ENCODE measurements around the gene MAP2K5. TPM values are rescaled to one million over a fixed set of nuclear protein-coding genes. Genes with fewer than 3 reads are reported as not detected.
A peak's percentile ranks its signal among the peaks of the same experiment; 100 is the strongest.

Gene MAP2K5
- total RNA-seq, 2 donors from 2014 or later, result 19.1 to 23.0 TPM

DNA sequence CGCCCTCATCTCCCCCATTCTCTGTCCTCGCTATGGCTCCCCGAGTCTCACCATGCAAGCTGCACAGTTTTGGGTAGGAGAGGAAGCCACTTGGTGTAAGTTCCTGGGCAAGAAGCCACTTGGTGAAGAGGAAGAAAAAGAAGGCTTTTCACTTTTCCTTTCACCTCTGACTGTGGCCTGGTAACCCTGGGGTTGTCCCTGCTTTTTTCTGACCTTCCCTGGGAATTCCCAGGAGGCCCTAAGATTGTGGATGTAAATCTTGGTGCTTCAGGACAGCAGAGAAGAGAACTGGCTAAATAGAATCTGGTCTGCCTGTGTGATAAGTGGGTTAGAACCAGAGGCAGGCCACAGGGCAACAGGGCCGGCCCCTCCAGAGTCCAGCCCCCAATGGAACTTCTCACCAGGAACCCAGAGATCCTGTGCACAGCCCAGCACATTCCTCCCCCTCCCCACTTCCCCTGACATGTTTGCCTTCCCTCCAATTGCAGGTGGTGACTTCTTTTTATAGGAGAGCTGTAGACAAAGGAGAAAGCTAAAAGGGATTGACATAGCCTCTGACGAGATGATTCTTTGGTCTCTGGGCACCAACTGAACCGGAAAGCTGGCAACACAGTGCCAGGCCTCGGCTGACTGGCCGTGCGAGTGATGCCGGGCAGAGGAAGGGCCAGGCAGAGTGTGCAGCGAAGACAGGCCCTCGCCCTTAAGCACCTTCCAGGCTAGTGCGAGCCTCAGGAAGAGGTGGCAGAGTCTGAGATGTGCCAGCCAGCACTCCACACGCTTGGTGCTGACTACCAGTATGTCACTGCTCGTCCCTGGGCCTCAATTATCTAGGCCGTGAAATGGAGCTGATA lies 263.4 kb downstream of the MAP2K5 start:
- intact Hi-C loops (cut with DNase I, micrococcal nuclease), result no loop called here
- no peak for ATAC-seq
- no peak for DNase-seq

DNA sequence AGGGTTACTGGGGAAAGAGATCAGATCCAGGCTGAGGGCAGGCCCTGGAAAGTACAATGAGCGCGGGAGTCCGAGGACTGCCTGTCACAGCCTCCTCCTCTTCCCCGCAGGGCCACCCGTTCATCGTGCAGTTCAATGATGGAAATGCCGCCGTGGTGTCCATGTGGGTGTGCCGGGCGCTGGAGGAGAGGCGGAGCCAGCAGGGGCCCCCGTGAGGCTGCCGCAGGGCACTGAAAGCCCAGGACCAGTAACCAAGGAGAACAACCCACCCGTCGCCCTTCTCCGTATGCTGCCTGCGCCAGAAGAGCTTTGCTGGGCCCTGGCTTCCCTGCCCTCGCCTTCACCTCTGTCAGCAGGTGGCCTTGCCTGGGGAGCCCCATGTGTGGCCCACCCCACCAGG lies 264.0 kb downstream of the MAP2K5 start:
- intact Hi-C loops (cut with DNase I, micrococcal nuclease), result no loop called here
- DNase-seq, result no peak
- ATAC-seq, result no peak

DNA sequence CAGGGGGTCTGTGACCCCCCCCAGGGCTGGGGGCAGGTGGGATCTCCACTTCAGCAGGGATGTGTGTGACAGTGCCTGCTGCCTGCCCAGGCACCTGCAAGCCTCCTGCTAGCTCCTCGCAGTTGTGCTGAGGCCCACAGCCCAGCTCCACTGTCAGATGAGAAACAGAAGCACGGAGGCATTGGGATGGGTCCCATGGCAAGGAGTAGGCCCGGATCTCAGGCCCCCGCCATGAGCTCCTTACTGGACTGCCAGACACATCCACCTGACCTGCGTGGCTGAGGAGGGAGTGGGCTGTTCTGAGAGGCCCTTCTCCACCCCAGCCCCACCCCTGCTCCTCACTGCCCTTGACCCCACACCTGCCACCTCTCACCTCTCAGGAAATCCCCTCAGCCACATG lies 264.6 kb downstream of the MAP2K5 start:
- intact Hi-C loops (cut with DNase I, micrococcal nuclease), result no loop called here
- DNase-seq, result no peak
- no peak for ATAC-seq

DNA sequence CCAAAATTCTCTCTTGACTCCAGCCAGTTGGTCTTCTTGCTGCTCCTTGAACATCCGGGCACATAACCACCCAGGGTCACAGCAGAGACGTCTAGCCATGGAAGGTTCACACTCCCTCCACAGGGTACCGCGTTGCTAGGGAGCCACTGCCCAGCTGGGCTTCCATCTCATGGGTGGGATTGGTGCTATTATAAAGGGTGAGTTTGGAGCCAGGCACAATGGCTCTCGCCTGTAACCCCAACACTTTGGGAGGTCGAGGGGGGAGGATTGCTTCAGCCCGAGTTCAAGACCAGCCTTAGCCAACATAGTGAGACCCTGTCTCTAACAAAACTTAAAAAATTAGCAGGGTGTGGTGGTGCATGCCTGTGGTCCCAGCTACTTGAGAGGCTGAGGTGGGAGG lies 265.3 kb downstream of the MAP2K5 start:
- DNase-seq, result no peak
- intact Hi-C loops (cut with DNase I, micrococcal nuclease), result no loop called here
- no peak for ATAC-seq

DNA sequence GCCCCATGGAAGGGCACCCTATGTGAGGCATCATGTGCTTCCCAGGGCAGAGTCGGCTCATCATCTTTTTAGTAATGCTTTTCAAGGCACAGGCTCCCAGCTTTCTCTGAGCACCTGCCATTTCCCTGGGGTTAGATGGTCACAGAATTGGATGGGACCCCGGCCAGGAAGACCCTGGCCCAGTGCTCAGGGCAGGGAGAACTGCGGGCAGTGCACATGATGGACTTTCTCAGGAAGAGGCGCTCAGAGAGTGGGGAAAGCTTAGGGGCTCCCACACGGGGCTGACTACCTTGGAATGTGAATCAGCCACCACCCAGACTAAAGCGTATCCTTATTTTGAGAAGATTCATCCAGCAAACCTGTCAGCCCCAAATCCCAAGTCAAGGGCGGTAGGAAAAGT lies 266.3 kb downstream of the MAP2K5 start:
- ATAC-seq, result no peak
- DNase-seq, result no peak
- intact Hi-C loops (cut with DNase I, micrococcal nuclease), result no loop called here

DNA sequence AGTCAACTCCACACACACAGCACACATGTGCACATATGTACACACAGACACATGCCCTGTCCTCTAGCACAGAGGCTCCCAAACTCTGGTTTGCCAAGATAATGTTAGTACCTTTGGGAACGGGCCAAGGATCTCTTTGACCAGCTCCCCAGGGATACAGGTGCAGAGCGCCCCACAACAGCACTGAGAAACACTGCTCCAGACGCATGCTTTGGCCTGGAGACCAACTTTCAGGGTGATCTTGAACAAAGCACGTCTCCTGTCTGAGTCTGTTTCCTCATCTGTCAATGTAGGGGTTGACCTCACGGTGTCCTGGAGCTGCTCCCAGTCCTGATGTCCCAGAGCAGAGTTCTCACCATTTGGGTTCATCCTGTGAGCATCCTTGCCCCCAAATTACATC lies 266.9 kb downstream of the MAP2K5 start:
- DNase-seq (no peak), ATAC-seq (no peak)
- intact Hi-C loops (cut with DNase I, micrococcal nuclease), result no loop called here

DNA sequence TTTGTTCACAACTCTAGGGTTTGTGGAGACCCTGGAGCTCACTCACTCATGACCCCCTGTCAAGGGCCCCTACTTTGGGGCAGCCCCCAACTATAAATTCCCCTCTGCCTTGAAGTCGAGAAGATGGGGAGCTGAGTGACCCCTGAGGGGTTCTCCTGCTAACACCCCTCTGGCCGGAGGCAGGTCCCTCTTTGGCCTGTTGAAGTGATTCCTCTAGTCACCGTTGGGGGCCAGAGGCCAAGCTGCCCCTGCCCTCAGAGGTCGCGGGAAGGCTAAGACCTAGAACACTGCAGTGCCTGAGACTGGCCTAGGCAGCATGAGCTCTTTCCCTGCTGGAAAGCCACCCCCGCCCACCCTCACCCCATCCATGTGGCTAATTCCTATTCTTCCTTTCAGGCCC lies 267.4 kb downstream of the MAP2K5 start:
- DNase-seq (no peak), ATAC-seq (no peak)
- intact Hi-C loops (cut with DNase I, micrococcal nuclease), result no loop called here

DNA sequence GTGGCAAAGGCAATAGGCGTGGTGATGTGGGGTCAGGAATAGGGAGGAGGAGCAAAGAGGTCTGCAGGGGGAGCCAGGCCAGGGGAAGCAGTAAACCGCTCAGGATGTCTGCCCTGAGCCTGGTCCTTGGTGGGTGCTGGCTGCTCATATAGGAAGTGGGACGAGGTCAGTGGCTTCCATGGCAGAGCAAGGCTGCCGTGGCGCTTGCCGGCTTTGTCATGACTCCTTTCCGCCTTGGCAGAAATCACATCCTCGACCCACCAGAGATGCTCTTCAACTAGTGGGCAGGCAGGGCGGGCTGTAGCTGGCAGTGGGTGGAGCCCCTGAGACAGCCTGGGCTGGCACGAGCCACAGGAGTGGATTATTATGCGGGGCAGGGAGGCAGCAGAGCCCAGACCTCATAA lies 269.7 kb downstream of the MAP2K5 start:
- intact Hi-C loops (cut with DNase I, micrococcal nuclease), result no loop called here
- ATAC-seq (no peak), DNase-seq (no peak)

DNA sequence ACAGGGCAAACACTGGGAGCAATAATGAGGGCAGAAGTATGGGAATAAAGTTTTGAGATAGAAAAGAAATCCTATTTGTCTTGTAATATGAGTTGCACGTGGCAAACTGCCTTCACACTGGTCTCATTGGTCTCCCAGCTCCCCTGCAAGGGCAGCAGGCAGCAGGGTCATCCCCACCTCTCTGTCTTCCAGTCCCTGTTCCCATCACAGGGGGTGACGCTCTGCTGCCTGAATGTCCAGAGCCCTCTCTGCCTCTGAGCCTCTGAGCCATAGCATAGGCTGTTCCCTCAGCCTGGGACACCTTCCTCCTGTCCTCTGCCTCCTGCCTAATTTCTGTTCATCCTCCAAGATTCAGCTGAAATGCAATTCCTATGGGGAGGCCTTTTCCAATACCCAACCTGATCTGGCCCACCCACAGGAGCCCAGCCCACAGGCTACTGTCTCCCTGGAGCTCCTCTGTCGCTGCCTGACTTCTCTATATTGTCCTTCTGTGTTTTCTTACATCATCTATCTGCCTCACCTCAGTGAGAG lies 270.7 kb downstream of the MAP2K5 start:
- ATAC-seq (no peak), DNase-seq (no peak)
- intact Hi-C loops (cut with DNase I, micrococcal nuclease), result no loop called here

DNA sequence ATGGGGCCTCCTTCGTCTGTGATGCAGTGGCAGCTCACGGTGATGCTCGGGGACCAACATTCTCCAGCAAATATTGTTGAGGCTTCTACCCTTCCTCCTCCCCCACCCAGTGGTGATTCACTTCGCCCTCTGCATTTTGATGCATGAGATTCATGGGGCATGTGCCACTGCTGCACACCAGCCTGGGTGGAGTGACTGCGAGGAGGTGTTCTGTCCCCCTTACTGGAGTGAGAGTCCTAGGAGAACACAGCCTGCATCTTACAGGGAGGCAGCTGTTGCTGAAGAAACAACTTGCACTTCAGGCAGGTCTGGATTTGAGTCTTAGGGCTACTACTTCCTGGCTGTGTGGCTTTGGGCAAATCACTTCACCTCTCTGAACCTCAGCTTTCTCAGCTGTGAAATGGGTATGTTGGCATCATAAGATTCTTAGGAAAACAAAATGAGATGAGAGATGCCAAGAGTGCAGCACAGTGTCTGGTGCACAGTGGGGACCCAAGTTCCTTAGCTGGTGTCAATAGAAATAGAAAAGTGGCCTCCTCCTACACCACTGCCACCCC lies 272.6 kb downstream of the MAP2K5 start:
- DNase-seq, result no peak
- intact Hi-C loops (cut with DNase I, micrococcal nuclease), result no loop called here
- ATAC-seq, result no peak

DNA sequence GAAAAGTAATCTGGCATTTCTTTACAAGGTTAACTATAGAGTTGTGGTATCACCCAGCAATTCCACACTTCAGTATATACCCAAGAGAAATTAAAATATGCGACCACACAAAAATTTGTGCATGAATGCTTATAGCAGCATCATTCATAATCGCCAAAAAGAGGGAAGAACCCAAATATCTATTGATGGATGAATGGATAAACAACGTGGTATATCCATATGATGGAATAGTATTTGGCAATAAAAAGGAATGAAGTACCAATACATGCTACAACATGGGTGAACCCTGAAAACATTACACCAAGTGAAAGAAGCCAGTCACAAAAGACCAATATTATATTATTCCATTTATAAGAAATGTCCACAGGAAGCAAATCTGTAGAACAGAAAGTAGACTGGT lies 274.2 kb downstream of the MAP2K5 start:
- no peak for DNase-seq
- intact Hi-C loops (cut with DNase I, micrococcal nuclease), result no loop called here
- ATAC-seq, result no peak

DNA sequence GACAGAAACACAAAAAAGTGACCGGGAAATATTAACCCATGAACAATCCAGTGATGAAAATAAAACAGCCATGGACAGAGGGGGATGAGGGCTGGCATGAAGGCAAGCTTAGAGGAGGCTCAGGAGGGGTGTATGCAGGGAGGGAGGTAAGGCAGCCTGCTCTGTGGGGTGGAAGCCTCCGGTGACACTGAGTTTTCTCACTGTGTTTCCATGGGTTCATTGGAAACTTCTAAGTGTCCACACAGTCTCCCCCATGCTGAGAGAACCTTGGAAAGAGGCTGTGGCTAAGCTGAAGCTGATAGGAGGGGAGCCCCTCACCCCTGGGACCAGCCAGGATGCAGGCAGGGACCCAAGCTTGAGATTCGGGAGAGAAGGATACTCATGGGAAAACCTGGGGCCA lies 276.0 kb downstream of the MAP2K5 start:
- no peak for DNase-seq
- intact Hi-C loops (cut with DNase I, micrococcal nuclease), result no loop called here
- ATAC-seq, result no peak

DNA sequence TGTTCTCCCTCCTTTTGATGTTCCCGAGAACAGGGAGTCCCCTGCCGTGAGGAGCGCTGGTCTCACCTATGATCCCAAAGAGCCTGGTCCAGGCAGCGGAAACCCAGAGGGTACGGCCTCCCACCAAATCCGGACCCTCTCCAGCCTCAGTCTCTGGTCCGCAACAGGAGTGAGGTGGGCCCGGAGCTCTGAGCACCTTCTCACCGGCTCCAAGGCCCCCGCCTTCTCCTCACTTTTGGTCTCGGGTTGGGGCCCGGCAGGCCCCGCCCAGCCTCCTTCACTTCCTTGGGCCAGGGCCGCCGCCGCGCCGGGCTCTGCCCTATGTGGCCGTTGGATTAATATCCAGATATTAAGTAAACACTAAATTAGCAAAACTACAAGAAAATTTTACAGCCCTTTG lies 277.1 kb downstream of the MAP2K5 start:
- ATAC-seq (no peak), DNase-seq (no peak)
- intact Hi-C loops (cut with DNase I, micrococcal nuclease), result no loop called here

DNA sequence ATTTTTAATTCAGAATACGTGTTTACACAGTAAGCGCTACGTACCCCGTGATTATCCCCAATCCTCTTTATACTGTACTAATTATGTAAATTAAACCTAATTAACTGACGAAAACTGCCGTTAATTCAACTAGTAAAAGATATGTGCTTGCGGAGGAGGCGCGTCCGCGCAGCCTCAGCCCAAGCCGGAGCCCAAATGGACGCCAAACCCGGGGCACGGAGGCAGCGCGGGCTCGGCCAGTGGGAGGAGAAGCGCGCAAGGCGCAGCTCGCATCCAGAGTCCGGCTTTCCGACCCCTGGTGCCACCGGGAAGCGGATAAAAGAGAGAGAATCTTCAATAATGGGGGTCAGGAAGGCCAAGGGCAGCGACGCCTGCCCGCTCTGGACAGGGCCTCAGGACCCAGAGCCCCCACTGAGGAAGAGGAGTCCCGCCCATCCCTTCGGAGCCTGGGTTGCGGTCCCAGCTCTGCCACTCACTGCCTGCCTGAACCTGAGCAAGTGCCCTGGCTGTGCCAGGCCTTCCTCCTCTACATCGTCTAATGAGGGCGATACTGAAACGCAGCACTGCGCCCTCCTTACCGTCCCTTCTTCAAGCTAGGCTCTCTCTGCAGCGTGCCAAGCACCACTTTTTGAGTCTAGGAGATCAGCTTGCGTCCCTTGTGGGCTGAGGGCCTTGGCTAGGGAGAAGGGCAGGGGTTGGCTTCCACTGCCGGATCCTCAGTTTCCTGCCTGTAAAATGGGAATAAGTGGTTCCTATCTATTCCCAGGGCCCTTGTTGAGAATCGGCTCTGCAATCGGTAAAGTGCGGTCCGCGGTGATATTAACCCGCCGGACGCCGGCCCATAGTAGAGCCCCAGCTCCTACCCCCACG lies 277.9 kb downstream of the MAP2K5 start:
- DNase-seq, result no peak
- intact Hi-C loops (cut with DNase I, micrococcal nuclease), result no loop called here
- ATAC-seq, result no peak

DNA sequence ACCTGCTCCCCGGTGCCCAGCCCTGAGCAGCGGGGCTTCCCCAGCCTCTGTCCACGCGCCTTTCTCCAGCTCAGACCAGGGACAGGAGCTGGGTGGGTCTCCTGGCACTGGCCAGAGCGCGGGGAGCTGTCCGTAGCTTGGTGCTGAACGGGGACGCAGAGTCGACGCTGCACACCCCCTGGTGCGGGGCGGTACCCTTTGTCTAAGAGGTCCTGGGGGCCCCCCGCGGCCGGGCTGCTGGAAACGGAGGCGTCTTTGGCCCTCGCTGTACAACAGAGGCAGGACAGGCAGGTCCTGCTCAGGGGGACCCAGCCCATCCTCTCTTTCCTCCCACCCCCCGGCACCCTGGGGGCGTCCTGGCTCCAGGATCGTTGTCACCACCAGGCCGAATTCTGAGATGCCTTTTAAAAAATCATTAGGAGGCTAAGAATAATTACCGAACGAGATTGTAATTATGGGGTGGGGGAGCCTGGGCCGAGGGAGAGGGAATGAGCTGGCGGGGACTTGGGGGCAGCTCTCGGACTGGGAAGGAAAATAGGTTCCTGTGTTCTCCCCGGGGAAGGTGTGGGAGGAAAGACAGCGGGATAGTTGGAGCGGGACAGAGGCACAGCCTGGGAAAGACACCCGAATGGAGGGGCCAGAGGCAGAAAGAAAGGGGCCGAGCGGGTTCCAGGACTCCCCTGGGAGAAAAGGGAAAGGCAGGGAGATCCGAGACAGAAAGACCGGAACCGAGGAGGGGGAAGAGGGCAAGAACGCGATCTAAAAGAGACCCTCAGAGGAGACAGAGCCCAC lies 278.7 kb downstream of the MAP2K5 start:
- peak; percentile 82 for ATAC-seq

DNA sequence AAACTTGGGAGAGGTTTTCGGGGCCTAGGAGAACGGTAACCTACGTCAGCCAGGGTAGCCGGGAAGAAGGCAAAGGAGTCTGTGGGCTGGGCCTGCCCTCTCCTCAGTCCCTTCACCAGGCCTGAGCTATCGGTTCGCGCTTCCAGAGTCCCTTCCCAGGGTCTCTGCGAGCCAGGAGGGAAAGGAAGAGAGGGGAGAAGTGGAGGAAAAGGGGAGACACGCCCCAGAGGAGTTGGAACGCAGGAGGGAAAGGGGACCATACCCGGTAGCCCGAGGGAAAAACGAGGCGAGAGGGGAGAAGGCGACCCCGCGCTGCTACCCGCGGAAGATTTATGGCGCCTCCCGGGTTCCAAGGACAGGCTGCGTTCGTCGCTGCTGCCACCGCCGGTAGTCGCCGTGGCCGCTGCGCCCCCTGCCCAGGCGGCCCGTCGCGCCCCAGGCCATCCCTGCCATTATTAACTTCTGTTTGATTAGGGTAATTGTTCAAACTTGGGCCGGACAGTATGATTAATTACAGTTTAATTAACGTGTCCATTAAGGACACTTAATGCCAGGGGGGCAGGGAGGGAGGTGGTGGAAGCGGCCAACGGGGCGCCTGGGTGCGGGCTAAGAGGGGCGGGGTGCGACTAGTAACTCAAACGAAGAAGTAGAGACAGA lies 279.4 kb downstream of the MAP2K5 start:
- intact Hi-C loops (cut with DNase I, micrococcal nuclease), result no loop called here
- DNase-seq, result no peak
- ATAC-seq, result no peak

More for the DNA sequence above, 278.7 kb downstream of the MAP2K5 start:
- DNase-seq, result peak in 1 of 2 donors; percentile 69
- intact Hi-C loops (cut with DNase I, micrococcal nuclease), result no loop called here

DNA sequence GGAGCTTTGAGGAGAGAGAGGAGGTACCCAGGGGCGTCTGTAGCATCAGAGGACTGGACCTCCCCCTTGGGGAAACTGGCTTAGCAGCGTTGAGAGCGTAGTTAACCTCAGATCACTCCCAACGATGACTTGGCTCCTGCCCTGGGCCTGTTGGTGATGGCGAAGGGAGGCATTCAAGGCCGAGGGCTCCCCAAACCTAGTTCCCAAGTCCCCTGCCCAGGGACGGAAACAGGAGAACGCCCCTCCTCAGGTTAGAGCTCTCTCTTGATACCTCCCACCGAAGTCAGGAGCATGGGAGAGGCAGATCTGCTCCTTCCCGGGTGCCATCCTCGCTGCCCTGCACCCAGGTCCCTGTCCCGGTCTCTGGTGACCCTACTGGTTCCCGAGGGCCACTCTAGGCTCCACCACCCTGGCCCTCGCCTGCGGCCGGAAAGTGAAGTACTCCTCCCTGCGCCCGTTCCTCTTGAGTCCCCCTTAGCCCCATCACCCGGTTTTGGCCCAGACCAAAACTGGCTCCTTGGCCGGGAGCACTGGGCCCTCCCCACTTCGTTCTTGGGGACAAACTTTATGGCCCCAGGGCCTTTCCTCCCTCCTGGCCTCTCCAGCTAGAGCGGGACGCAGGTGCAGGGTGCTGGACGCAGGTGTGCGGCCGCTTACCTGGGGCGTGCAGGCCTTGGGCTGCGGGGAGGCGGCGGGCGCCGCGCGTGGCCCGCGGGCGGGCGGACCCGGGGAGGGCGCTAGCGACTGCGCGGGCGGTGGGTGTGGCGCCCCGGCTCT lies 280.2 kb downstream of the MAP2K5 start:
- DNase-seq (no peak), ATAC-seq (no peak)
- intact Hi-C loops (cut with DNase I, micrococcal nuclease), result no loop called here

Data from left colon (tissue), 2 donors.